Measurements from ENCODE around the gene TNNI3K.

TNNI3K gene

DNA sequence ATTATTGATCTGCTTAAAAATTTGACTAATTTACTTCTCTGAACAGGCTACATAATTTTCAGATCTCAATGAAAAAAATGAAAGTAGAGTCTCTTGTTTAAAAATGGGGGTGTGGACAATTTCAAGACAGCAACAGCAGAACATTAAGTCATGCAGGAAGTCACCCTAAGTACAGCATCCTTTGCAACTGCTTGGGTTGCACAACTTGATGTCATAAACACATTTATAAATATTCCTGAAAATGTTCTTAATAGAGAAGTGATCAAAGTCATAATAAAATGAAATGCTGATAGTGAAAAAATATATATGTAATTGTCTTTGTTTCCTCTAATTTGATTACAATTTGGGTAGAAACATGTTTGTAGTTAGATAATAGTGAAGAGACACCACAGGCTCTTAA is 79.3 kb downstream of the TNNI3K start:
- DNase-seq (ENCODE audit: low read depth in 1 of 2, low spot score in 1 of 2): no peak

DNA sequence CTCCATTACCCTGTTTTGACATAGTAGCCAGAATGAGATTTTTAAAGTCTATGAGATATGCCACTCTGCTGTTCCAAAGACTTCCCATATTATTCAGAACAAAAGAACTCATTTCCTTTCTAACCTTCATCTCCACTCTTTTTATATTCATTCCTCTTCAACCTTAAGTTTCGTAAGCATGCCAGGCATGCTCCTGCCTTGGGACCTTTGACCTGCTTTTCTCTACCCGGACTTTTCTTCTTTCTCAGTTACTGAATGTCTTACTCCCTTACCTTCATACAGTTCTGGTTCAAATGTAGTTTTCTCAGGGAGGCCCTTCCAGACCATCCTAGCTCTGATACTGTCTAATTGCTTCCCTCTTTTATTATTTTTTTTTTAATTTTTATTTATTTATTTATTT is 81.1 kb downstream of the TNNI3K start:
- DNase-seq (ENCODE audit: low read depth in 1 of 2, low spot score in 1 of 2): no peak

DNA sequence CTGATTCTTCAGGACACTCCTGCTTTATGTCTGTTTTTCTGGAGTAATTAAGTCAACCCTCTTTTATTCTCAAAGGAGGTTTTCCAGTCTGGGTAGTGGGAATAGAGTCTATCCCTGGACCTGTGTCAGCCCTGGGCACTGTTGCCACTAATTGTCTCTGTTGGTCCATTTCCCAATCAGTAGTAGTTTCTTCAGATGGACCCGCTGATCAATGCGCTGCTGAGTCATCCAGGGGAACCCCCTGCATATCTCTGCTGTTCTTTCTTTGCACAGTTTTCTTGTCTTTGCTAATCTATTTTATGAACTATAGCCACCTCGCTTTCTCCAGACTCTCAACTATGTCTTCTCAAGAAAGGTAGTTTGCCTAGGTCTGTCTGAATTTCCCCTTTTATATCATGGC is 82.5 kb downstream of the TNNI3K start:
- no peak for DNase-seq (ENCODE audit: low read depth in 1 of 2, low spot score in 1 of 2)

DNA sequence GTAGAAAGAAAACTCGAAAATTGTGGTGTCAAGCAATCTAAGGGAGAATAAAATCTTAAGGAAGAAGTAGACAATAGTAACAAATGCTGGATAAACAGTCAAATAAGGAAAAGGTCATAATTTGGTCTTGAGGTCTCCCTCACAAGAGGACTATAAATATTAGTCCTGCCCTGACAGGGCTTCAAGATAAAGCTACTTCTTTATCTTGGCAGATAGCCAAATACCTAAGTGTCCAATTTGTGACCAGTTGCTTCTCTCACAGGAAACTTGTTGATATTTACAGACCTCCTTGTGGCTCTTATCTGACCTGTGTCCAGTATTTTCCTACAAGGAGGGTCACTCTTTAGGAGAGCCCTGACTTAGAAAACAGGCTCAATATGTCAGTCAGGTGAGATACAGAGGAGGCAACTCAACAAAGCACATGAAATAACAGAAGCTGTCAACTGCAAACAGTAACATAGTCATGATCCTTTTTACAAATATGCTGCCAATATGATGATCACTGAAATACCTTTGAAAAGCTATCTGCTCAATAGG is 88.8 kb downstream of the TNNI3K start:
- DNase-seq (ENCODE audit: low read depth in 1 of 2, low spot score in 1 of 2): no peak

DNA sequence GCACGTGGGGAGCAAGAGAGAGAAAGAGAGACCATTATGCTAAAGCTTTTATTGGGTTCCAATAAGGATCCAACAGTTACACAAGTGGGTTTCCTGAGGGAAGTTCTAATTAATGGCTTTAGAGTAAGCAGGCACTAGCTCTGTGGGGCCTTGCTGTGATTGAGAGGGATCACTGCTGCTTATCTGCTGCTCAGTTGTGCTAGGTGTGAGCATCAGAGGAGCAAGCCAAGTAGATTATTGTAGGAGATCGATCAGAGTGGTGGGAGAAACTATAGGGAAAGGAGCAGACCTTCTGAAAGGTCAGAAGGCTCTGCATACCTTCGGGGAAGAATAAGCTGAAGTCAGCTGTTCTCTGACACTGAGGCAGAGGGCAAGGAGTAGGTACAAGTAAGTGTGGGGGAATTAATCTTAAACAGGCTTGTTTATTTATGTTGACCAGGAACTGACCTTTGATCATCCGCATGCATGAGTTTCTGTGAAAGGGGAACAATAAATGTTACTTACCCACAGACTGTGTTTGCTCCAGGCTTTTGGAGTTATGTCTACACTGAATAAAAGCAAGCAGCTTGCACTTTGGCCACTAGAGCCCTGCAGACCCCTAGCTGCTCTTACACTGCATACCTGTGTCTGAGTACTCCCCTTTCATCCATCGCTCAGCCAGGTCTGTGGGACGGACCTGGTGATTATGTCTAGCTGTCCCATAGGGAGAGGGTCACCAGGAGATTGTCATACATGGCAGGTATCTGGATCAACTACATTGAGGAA is 89.7 kb downstream of the TNNI3K start:
- no peak for DNase-seq (ENCODE audit: low read depth in 1 of 2, low spot score in 1 of 2)

DNA sequence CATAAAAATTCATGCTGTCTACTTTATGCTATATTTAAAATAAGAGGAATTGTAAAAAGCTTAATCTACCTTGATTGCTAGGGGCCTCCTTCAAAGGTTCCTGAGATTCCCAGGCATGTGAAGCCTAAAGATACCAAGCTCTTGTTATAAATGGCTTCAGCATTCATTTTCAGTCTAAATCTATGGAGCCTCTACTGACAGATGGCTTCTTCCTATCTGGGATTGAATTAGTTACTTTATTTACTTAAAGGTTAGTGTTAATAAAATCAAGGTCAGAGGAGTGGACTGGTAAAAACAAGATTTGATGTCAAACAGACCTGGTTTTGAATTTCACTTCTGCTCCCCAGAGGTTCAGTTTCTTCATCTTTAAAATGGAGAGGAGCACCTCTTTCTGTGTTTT is 93.7 kb downstream of the TNNI3K start:
- no peak for DNase-seq (ENCODE audit: low read depth in 1 of 2, low spot score in 1 of 2)

DNA sequence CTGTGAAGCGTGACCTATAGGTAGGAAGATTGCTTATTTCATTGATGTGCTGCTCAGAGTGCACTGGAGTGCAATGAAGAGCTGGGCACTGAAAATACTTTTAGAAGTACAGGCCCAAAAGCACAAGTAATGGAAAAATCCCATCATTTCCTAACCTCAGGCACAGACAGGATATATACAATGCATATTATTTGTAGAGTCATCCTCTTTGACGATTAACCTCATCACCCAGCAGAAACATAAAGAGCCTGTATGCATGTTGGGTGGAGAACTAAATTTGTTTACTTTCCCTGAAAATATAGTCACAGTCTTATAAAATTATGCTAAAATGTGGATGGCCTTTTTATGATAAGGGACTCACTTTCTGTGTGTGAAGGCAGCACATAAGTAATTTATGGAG is 98.1 kb downstream of the TNNI3K start:
- no peak for DNase-seq (ENCODE audit: low read depth in 1 of 2, low spot score in 1 of 2)

DNA sequence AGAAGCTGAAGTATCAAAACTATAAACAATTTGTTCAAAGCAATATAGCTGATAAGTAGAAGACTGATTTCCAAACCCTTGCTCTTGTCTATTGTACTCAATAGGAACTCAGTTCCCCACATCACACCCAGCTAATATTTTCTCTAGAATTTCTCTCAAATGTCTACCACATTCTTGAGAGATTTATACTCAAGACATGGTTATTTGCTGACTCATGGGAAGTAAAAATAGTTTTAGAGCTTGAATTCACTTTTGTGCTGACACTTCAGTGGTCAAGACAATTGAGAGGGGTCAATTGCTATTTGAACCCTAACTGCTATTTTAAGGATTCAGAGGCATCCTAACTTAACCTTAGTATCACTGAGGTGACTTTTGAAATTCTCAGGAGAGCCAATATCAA is 99.0 kb downstream of the TNNI3K start:
- DNase-seq (ENCODE audit: low read depth in 1 of 2, low spot score in 1 of 2): no peak

DNA sequence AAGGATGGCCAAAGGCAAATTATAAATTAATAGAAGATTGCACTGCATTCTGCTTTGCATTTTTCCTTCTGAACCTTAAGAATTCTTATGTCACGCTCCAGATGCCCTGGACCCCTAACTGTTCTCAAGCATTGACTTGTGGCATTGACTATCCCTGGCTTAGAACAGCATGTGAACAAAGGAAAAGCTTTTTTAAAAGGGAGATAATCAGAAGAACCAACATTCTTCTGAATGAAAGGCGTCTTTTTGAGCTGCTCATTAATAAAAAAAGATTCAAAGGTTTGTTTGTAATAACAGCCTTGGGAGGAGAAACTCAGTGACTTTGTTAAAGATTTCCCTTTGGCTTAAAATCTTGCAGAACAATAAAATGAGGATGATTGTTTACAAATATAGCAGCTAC is 105.5 kb downstream of the TNNI3K start:
- no peak for DNase-seq (ENCODE audit: low read depth in 1 of 2, low spot score in 1 of 2)

DNA sequence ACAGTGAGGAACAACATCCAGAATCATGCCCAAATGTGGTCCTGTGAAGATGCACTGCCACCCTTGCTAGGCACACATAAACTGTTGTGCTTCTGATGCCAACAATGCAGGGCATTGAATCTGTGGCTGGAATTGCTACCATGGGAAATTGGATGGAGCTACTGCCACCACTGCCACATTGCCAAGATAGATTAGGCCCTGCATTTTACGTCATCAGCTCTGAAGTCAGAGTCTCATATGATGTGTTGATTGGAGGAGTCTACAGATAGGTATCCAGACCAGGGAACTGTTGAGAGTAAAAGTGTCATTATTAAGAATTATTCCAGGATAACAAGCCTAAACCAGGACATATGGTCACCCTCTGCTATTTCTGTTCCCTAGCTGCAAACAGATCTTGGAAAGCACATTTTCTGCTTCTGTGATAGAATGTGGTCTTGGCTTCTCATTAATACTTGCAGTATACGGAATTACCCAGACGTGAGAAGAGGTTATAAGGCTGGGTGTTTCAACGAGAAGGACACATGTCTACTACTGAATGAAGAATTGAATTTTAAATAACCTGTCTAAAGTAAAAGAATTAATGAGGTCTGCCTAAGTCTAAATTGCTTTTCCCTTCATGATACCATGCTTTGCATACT is 106.6 kb downstream of the TNNI3K start:
- DNase-seq (ENCODE audit: low read depth in 1 of 2, low spot score in 1 of 2): no peak

DNA sequence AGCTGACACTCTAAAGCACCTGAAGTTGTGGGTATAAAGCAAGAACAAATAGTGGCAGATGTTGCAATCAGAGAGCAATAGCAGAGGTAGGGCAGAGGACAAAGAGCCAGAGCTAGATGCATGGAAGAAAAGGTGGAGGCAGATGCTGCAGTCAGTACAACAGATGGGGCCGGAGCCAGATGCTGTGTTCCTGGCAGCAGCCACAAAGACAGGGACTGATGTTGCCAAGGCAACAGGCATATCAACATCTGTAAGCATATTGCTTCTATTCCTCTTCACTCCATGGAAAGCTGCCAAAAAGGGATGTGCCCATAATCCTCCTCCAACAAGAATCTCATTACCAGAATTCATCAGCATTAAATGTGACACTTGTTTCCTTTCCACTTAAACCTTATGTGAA is 108.0 kb downstream of the TNNI3K start:
- DNase-seq (ENCODE audit: low read depth in 1 of 2, low spot score in 1 of 2): no peak

DNA sequence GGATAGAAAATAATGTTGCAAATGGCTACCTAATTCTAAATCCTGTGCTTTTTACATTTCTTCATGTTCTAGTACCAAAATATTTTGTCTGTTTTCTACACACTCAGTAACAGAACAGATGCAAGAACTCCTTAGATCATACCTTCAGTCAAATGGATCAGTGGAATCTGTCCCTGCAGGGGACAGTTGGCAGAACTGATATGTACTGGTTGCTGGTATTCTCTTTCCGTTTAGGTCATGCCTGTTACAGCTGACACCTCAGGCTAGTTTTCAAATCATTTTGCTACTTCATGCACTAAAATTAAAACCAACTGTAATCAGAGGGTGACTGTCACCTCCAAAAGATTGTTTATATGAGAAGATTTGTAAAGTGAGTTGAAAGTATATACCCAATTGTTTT is 109.2 kb downstream of the TNNI3K start:
- no peak for DNase-seq (ENCODE audit: low read depth in 1 of 2, low spot score in 1 of 2)

DNA sequence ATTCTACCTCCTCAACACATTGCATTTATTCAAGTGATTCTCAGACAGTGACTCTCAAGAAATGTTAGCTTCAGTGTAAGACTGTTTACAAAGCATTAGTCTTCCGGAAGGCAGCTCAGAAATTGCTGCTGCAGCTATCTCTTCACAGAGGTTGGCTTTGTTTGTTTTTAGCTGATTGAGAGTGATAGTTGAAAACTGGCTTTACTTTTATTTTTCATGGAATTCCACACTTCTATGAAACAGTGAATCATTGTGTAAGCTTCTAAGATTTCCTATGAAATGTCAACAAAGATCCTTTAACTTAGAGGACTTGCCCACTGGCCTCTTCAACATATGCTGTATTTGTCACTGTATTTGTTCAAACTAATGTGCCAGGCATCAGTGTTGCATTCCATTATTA is 121.3 kb downstream of the TNNI3K start:
- no peak for DNase-seq (ENCODE audit: low read depth in 1 of 2, low spot score in 1 of 2)

DNA sequence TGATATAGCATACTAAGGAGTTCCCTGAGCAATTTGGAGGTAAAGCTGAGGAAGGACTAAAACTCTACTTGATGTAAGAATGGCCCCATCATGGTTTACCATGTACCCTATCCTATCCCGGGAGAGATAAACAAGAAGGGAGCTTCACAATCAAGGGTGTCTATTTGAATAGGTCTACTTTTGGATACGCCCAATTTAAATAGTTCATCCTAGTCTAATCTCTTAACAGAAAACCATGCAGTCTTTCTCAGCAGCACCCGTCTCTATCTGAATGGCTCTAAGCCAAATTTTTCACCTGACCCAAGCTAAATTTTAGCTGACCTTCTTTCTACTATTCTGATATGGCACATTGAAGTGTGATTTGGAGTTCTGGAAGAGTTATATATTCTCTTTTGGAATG is 122.0 kb downstream of the TNNI3K start:
- DNase-seq (ENCODE audit: low read depth in 1 of 2, low spot score in 1 of 2): no peak

DNA sequence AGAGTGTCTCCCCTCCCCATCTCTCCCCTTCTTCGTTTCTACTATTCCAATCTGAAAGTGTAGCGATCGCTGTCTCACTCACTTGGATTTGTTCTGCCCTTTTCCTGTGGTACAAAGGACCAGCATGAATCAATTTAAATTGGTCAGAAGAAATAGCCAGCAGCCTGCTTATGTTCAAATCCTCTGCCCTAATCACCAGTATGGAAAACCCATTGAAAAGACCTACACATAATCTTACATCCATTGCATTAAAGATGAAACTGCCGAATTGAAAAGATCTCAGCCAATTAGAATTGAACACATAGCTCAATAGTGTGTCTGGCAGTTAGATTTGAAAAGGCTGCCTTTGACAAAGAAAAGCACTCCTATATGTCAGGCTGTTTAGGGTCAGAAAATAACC is 122.6 kb downstream of the TNNI3K start:
- DNase-seq (ENCODE audit: low read depth in 1 of 2, low spot score in 1 of 2): no peak

DNA sequence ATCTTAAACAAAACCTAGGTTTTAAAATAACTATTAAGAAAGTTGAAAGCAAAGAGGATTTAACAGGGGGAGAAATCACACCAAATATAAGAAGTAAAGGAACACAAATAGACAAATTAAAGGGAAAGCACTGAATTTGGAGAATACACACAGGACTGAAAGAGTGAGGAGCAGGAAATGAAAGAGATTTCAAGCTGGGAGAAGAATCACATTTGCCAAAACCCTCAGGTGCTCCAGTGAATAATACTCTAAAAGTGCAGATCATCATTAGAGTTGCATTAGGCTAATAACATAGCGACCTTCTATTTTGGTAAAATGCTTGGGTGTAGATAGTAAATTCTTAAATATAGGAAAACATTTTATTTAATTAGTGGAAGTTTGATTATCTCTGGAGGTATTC is 127.5 kb downstream of the TNNI3K start:
- DNase-seq (ENCODE audit: low read depth in 1 of 2, low spot score in 1 of 2): no peak

DNA sequence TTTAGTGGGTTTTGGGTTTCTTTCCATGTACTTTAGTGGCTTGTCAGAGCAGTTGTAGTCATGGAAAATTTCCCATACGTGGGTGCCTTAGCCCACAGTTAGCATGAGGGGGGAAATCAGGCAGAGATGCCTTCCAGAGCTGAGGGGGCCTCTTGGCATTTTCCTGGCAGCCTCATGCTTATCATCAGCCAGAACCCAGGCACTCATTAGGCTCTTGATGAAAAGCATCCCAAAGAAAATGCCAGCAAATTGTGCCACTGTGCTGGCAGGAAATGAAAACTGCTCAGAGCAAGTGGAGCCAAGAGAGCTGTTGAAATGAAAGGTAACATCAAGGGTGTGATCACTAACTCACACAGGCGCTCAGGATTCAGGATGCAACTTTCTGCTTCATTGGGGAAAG is 128.0 kb downstream of the TNNI3K start:
- DNase-seq (ENCODE audit: low read depth in 1 of 2, low spot score in 1 of 2): no peak

DNA sequence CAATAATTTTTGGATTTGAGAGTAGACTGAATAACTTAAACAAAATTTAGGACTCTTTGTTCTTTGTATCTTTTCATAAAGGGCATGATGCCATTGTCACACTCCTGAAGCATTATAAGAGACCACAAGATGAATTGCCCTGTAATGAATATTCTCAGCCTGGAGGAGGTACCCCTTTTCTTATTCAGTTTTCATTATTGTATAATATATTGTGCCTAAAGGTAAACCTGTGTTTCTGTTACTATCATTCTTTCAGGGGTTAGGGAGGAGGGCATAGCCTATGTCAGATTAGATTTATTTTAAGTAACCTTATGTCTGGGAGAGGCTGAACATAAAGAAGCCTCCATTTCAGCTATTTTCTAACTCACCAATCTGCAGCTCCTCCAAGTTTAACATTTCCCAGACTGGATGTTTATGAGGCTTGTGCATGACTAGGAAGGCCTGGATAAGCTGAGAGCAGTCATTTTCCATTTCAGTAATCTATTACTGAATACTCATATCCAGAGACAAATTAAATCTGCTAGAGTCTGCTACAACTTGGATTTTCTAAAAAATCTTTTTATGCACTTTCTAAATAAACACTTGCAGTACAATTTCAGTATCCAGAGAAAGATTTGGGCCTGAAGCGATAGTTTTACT is 132.1 kb downstream of the TNNI3K start:
- no peak for DNase-seq (ENCODE audit: low read depth in 1 of 2, low spot score in 1 of 2)

DNA sequence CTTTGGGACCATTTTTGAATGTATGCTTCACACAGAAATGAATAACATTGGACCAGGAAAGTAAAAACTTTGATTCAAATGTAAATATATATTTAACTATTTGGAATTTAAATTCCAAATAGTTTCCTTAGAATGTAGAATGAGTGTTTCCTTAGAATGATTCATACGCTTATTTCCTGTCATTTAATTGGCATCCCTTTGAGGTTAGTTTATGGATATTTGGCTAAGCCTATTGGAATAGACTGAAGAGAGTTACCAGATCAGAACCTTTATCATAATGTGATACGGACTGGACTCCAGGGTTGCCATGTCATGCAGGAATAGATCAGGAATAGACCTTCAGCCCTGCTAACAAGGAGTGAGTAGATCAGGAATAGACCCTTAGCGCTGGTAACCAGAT is 133.1 kb downstream of the TNNI3K start:
- no peak for DNase-seq (ENCODE audit: low read depth in 1 of 2, low spot score in 1 of 2)

DNA sequence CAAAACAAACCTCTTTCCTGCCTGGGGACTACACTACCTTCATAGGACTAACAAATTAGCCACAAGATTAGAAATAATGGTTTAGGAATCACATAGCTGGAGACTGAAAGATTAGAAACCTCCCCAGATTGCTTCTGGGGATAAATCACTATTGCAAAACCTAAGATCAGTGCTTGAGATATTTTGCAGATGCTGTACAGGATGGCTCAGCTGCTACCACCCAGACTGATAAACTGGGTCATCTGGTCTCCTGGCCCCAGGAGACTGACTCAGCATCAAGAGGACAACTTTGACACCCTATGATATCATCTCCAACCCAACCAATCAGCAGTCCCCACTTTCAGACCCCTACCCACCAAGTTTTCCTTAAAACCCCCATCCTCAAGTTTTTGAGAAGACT is 140.2 kb downstream of the TNNI3K start:
- DNase-seq (ENCODE audit: low read depth in 1 of 2, low spot score in 1 of 2): no peak

DNA sequence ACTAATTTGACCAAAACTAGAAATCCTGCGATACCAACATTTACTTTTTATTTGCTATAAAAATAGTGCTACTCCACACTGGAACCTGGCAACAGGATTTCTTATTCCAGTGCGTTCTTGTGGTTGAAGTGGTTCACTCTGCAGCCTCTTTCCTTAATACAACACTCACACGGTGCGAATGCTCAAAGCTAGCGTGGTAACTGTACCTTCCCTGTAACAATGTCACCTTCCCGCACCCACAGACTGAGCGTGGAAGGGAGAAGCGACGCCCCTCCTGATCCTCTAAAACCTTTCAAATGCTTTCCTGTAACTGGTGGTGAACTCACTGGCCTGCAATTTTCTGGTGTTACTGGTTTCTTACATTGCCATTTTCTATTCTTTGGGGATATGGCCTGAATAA is 145.1 kb downstream of the TNNI3K start:
- DNase-seq (ENCODE audit: low read depth in 1 of 2, low spot score in 1 of 2): no peak

DNA sequence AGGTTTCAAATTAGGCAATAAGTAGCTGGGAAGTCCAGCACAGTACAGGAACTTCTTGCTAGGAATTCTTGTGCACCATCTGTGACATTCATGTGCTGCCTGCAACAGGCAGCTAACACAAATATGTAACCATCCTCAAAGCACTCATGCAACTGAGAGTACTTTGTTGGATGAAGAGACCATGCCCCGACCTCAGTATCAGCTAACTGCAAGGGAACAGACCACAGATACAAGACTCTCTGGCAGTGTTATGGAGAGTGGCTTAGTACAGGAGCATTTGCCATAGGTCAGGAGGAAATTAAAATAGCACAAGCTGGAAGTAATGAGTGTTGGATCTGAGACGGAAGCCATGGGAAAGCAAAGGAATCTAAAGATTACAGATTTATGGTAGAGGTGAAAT is 153.7 kb downstream of the TNNI3K start:
- no peak for DNase-seq (ENCODE audit: low read depth in 1 of 2, low spot score in 1 of 2)
